LHCN-M2 (cell line): ENCODE data around the gene SLC39A7. TPM values are rescaled to one million over a fixed set of nuclear protein-coding genes. Genes with fewer than 3 reads are reported as not detected.

ENCODE experiments used
- DNase-seq: peaks from one replicate; pipeline ENCODE4 v3.0.0-alpha.2; 2012; ENCODE audit warnings: low read depth
- total RNA-seq: library from RNA; depleted of rRNA; stranded (reverse); fragments of >200 nt; gene quantifications from 2 replicates; pipeline ENCODE4 v1.2.3, GENCODE V29; 2014; rRNA removed

Gene SLC39A7
- total RNA-seq, 1 experiment from 2014 or later: 104 TPM

- no peak for DNase-seq
Measured at GRCh38 chr6:33235221-33235634, 34.6 kb downstream of the SLC39A7 start.

DNA sequence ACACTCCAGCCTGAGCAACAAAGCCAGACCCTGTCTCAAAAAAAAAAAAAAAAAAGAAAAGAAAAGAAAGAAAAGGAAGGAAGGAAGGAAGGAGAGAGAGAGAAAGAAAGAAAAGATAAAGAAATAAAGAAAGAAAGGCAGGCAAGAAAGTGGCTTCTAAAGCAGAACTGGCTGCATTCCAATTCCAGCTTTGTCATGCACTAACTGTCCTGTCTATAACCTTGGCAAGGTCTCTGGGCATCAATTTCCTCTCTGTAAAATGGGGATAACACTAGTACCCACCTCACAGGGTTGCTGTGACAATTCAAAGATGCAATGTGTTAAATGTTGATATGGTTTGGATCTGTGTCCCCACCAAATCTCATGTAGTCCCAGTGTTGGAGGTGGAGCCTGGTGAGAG is 35.7 kb downstream of the SLC39A7 start:
- no peak for DNase-seq

DNA sequence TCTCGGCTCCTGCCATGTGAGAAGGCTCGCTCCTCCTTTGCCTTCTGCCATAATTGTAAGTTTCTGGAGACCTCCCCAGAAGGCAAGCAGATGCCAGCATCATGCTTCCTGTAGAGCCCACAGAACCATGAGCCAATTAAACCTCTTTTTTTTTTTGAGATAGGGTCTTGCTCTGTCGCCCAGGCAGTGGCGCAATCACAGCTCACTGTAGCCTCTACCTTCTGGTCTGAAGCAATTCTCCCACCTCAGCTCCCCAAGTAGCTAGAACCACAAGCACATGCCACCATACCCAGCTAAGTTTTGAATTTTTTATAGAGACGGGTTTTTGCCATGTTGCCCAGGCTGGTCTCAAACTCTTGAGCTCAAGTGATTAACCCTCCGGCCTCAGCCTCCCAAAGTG is 36.2 kb downstream of the SLC39A7 start:
- DNase-seq: no peak

DNA sequence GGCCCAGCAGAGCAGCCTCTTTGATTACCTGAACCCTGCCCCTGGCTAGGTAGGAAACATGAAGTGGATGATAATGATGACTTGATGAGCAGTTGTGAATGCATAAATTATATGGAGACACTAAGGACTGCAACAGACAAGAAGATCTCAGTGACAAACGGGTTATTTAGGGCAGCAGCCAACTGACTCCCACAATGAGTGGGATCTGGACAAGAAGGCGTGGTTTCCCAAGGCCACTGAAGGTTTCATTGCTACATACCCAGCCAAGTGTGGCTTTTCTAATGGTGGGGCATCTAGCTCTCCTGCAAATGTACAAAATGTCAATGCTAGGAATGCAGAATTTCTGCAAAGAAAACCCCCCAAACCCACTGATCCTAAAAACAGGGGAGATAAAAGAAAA is 37.1 kb downstream of the SLC39A7 start:
- no peak for DNase-seq

DNA sequence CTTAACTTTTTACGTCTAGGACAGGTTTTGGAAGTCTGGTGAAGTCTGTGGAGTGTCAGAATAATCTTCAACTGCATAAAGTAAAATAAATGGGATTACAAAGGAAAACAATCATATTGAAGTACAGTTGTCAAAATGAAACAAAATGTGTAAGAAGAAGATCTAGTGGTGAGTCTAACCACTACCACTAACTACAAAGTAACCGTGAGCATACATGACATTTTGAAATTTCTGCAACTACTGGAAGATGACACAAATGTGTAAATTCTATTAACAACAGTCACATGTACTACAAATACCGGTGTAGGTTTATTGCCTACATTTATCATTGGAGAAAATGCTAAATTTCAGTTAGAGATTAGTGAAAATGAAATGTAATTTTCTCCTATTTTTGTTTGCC is 41.3 kb downstream of the SLC39A7 start:
- DNase-seq: no peak

- DNase-seq: no peak
Measured at GRCh38 chr6:33243476-33243875, 42.8 kb downstream of the SLC39A7 start.

GRCh38 chr6:33247977-33248642 is 47.4 kb downstream of the SLC39A7 start:
- DNase-seq: peak; percentile 78

DNA sequence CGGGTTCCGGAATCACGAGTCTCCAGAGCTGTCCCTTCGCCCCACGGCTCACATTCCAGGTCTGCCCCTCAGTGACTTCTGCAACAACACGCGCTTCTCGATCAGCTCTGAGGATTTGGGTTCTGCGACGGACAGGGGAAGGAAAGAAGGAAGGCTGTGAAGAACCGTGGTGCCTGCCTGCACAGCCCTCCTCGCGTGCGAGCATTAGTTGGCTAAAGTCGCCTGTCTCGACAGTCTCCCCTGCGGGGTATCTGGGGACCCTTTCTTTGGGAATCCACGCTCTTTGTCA is 47.9 kb downstream of the SLC39A7 start:
- no peak for DNase-seq

- peak; percentile 99 for DNase-seq
Measured at GRCh38 chr6:33248932-33249731, 48.5 kb downstream of the SLC39A7 start.

DNA sequence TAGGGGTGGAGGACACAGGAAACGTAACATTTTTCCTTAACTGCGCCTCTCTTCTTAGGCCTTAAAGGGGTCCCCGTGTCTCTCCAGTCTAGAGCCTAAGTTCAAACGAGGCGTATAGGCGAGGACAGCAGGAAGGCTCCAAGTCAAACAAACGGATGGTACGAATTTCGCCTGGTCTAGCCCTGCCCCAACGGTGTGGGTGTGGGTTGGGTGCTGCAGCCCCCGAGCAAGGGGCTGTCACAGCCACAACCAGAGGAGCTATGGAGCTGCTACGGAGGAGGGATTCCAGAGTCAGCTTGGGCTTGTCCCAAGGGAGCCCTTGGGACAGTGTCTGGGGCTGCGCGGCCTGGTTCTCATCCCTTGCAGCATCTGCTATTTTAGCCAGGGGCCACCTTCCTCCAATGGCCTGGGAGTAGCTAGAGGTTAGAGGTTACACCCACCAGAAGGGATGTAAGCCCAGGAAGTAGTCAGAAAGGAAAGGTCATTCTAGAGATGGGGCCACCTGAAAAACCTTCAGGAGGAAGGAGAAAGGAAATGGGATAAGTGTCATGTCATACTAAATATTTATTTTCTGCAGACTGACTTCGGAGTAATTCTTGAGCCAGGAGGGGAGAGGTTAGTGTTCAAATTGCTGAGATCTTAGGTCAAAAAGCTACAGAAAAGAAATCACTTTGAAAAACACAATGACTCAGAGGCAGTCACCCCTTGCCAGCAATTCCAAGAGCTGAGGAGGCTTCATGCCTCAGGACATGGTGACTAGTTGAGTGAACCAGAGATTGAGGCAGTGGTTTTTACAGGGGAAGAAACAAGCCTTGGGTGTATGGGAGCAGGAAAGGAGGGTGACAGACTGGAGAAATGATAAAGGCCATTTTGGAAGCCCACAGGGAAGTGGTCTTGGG is 49.3 kb downstream of the SLC39A7 start:
- peak; percentile 70 for DNase-seq

- DNase-seq: no peak
Measured at GRCh38 chr6:33250731-33251130, 50.1 kb downstream of the SLC39A7 start.

- no peak for DNase-seq
Measured at GRCh38 chr6:33251395-33252012, 50.8 kb downstream of the SLC39A7 start.

DNA sequence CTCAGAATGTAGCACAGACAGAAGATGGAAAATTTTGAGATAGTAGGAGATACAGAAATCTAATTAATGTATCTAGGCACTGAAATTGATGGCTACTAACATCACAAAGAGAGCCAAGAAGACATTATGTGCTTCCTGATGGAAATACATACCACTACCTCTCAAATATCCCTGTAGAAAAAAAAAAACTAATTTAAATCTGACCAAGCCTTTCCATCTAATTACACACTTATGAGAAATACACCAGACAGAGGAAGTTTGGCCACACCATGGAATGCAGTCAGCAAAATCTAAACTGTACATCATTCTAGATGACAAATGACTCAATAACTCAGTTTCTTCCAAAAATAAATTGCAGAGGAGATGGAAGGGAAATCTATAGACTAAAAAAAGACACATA is 52.1 kb downstream of the SLC39A7 start:
- DNase-seq: no peak

Other genes starting within 250 kb of the SLC39A7 start
- 1.9 and 4.0 TPM in 2 replicates for gene HLA-DMA, start 247.8 kb upstream of the SLC39A7 start, total RNA-seq
- gene BRD2, start 232.3 kb upstream of the SLC39A7 start, total RNA-seq: 113 and 125 TPM in 2 replicates
- 0.06 and 0.23 TPM in 2 replicates for gene HLA-DOA, start 191.3 kb upstream of the SLC39A7 start, total RNA-seq
- gene HLA-DPA1, start 127.2 kb upstream of the SLC39A7 start, total RNA-seq: 0.86 and 3.4 TPM in 2 replicates
- gene HLA-DPB1, start 124.9 kb upstream of the SLC39A7 start, total RNA-seq: 1.0 and 3.8 TPM in 2 replicates
- gene COL11A2, start 8.4 kb upstream of the SLC39A7 start, total RNA-seq: 0.96 and 1.1 TPM in 2 replicates
- gene RXRB, start 202 bp upstream of the SLC39A7 start, total RNA-seq: 17.4 and 23.0 TPM in 2 replicates
- gene HSD17B8, start 3.8 kb downstream of the SLC39A7 start, total RNA-seq: 7.9 and 9.1 TPM in 2 replicates
- gene RING1, start 7.6 kb downstream of the SLC39A7 start, total RNA-seq: 17.4 and 22.2 TPM in 2 replicates
- 40.0 and 51.0 TPM in 2 replicates for gene VPS52, start 71.0 kb downstream of the SLC39A7 start, total RNA-seq
- 2,111 and 2,414 TPM in 2 replicates for gene RPS18, start 71.2 kb downstream of the SLC39A7 start, total RNA-seq
- 0.06 and 0.19 TPM in 2 replicates for gene B3GALT4, start 76.3 kb downstream of the SLC39A7 start, total RNA-seq
- 83.7 and 98.3 TPM in 2 replicates for gene WDR46, start 88.4 kb downstream of the SLC39A7 start, total RNA-seq
- 67.6 and 82.1 TPM in 2 replicates for gene PFDN6, start 88.7 kb downstream of the SLC39A7 start, total RNA-seq
- 20.6 and 24.4 TPM in 2 replicates for gene RGL2, start 98.1 kb downstream of the SLC39A7 start, total RNA-seq
- gene TAPBP, start 113.2 kb downstream of the SLC39A7 start, total RNA-seq: 44.9 and 57.9 TPM in 2 replicates
- 10.1 and 15.0 TPM in 2 replicates for gene ZBTB22, start 116.9 kb downstream of the SLC39A7 start, total RNA-seq
- 51.6 and 64.3 TPM in 2 replicates for gene DAXX, start 122.1 kb downstream of the SLC39A7 start, total RNA-seq
- 97.6 and 98.5 TPM in 2 replicates for gene KIFC1, start 191.0 kb downstream of the SLC39A7 start, total RNA-seq
- gene PHF1, start 210.1 kb downstream of the SLC39A7 start, total RNA-seq: 39.3 and 49.7 TPM in 2 replicates
- gene CUTA, start 217.2 kb downstream of the SLC39A7 start, total RNA-seq: 230 and 234 TPM in 2 replicates
- 2.4 and 4.2 TPM in 2 replicates for gene SYNGAP1, start 219.2 kb downstream of the SLC39A7 start, total RNA-seq